SHP77 (cell line): ENCODE measurements around the gene TJP3.

ENCODE experiments used
- DNase-seq, 2 experiments: peaks; one replicate each; lab custom pipeline; 2025; lab: John Stamatoyannopoulos, UW

Gene TJP3

GRCh38 chr19:3690551-3691371, 17.4 kb upstream of the TJP3 start:
- no peak for DNase-seq

GRCh38 chr19:3691372-3691716, 16.8 kb upstream of the TJP3 start:
- DNase-seq, result no peak

- no peak for DNase-seq
These were observed 16.5 kb upstream of the TJP3 start for GRCh38 chr19:3691726-3692125.

DNA sequence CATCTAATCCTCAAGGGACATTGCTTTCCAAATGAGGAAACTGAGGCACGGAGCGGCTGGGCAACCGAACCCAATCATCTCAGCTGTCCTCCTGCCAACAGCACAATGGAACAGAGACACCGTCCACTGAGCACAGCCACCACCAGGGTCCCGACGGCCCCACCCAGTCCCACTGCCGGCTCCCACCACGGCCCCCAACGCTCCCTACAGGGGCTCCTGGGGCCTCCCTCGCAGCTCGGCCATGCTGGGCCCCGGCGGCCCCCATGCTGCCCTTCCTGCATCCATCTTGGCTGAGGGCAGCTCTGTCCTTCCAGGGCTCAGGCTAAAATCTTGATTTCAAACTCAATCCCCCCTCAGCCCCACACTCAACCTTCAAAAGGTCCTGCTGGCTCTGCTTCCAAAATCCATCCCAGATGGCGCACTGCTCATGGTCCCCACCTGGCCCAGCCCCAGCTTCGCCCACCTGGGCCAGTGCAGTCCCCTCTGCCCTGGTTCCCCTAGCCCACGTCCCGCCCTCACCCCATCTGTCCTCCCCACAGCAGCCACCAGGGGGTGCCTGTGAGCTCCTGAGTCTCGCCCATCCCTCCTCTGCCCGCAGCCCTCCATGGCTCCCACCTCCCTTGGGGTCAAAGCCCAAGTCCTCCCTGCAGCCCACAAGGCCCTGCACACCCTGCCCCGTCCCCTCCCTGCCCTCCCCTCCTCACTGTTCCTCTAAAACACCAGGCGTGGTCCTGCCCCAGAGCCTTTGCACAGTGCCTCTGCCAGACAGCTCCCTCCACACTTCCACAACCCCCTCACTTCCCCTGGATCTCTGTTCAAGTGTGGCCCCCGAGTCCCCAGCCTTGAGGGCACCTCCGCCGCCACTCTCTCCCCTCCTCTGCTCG, 15.8 kb upstream of the TJP3 start:
- no peak for DNase-seq

DNA sequence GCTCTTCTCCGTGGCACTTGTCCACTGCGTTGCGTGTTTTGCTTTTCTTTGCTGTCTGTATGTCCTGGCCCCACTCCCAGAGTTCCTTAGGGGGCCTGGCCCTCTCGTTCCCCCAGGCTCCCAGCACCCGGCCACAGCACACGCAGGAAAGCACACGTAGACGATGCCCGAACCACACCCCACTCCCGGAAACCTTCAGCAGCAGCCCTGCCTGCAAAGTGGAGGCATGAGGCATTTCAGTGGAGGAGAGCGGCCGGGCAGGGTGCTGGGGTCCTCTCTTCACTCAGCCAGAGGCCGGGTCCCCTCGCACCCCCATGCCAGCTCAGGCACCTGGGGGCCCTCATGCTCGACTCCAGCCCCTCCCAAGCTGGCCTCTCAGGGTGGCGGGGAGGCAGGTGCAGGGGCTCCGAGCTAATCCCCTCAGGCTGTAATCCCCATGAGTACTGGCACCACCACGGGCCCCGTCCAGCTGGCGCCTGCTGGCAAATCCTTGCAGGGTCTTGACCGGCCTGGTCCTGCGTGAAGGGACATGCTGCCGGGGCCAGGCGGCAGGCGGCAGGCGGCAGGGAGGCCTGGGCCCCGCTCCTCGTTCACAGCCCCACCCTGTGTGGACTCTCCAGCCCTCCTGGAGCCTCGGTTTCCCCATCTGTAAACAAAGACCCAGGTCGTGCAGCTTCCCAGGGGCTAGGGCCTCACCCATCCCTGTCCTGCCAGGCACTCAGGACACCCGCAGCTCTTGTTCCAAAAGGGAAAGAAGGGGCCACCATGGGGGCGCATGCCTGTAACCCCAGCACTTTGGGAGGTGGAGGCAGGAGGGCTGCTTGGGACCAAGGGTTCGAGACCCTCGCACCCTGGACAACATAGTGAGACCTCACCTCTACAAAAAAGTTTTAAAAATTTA, 14.9 kb upstream of the TJP3 start:
- DNase-seq, result no peak

GRCh38 chr19:3694361-3695123, 13.6 kb upstream of the TJP3 start:
- DNase-seq, result no peak

DNA sequence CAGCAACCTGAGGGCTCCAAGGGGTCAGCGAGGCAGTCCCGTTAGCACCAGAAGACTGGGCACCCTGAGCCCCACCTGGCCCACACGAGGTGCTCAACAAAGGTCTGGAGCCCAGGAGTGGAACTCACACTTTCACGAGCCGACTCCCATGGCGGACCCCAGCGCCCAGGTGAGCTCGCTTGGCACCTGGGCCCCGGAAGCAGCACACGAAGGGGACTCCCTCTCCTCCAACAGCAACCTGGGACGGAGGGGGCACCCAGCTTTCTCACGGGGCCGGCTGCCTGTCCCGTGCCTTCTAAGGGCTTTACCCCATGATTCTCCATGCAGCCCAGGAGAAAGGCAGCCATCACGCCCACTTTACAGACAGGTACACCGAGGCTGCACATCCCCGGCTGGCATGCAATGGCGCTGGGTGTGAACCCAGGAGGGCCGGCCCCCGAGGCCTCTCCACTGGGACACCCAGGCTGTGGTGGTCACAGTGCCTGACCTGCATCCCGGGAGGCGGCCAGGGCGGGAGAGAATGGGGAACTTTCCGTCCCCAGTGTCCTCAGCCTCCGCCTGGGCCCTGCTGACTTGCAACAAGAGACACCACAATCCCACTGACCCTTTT, 13.0 kb upstream of the TJP3 start:
- DNase-seq, result no peak

GRCh38 chr19:3695986-3696659, 12.1 kb upstream of the TJP3 start:
- no peak for DNase-seq

- no peak for DNase-seq
These were observed 11.6 kb upstream of the TJP3 start for GRCh38 chr19:3696660-3696995.

- no peak for DNase-seq
These were observed 11.1 kb upstream of the TJP3 start for GRCh38 chr19:3697094-3697493.

DNA sequence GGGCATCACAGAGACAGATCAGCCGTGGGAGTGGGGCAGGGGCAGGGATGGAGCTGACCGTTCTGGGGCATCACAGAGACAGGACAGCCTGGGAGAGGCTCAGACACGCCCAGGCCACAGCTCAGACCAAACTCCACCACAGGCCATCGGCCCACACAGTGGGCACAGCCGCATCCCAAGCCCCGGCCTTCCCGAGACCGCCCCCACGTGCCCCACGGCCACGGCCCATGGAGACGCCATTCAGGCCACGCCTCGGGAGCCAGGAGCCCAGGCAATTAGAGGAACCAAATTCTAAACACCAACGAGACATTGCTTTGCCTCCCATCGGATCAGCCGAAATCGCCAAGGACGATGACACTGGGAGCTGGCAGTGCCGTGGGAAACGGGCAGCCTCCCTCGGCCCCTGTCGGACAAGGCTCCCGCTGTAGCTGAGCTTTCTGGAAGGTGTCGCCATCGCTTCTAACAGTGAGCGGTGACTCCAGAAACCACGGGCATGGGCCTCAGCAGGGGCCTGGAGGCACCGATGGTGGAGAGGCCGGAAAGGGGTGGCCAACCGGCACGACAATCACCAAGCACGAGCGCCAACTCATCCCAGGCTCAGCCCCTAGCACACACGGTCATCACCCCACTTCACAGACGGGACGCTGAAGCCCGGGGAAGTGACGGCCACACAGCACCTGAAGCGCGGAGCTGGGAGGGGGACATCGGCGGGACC, 10.4 kb upstream of the TJP3 start:
- DNase-seq, result no peak

- no peak for DNase-seq
These were observed 9.7 kb upstream of the TJP3 start for GRCh38 chr19:3698386-3698950.

DNA sequence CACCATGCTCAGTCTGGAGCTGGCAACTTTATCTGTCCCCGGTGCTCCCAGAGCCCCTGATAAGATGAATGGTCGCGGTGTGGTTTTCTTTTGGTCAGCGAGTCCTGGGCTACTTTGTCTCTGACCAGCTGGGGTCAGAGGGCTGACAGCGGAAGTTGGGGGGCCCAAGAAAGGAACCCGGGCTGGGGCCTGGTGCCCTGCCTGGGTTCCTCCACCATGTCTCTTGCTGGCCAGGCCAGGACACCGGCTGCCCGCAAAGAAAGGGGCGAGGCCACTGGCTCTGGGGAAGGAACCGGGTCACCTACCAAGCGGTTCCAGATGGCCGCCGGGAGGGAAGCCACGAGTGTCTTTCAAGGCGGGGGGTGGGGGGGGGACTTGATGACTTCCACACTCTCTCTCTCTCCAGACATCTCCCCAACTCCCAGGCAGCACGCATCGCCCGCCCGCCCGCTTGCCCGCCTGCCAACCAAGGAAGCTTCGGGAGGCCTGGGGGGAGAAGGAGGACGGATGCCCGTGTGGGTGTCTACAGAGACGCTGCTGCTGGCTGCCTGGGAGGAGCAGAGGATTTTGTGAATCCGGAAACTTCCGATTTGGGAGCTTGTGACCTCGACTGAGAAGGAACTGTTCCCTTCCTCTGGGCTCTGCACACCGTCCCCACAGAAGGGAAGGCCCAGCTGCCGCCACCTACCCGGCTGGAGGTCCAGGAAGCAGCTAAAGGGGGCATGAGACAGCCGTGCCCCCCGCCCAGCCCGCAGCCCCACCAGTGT, 9.0 kb upstream of the TJP3 start:
- DNase-seq, result no peak

DNA sequence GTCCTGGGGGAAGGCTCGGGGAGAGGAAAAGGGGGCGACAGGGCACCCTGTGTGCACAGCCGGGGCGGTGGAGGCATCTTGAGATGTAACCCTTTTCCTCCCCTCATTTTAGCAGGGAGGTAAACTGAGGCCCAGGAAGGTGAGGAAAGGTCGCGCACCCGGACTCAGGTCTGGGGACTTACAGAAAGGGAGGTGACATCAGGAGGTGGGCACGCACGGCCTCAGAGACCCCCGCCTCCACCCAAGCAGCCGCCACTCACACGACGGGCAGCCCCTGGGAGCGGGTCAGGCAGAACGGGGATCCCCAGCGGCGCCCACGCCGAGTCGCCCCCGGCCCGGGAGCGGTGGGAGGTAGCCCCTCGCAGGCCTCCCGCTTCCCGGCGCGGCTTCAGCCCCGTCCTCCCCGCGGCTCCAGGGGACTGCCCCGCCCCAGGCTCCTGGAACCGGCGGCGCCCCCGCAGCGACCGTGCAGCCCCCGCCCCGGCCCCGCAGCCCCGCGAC, 8.4 kb upstream of the TJP3 start:
- no peak for DNase-seq

- DNase-seq, result peak; percentile 76 to 80
These were observed 7.7 kb upstream of the TJP3 start, which contains the start of gene PIP5K1C for GRCh38 chr19:3700242-3701032. Gene PIP5K1C, minus strand, starts transcription at chr19:3700468. Its CDS starts 78 bp downstream, at chr19:3700390.

DNA sequence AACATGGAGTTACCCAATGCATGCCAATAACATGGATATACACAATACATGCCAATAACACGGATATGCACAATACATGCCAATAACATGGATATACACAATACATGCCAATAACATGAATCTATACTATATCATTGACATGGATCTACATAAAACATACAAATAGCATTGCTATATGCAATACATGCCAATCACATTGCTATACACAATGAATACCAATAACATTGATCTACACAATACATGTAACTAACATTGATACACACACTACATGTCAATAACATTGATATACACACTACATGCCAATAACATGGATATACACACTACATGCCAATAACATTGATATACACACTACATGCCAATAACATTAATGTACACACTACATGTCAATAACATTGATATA, 7.0 kb upstream of the TJP3 start:
- DNase-seq, result no peak

DNA sequence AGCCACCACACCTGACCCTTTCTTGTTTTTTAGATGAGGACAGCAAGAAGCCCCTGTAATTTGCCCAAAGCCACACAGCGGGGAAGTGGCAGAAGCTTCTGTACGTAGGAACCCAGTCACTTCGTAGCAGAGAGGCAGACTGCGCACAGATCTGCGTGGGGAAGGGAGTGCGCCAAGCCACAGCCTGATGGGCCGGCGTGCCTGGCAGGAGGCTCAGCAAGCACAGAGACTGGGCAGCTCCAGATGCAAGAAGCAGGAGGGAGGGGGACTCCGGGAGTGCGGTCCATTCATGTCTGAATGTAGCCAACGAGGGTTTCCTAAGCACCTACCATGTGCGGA, 347 bp upstream of the TJP3 start:
- DNase-seq, result no peak
